NCI-H526 (cell line): Measurements from ENCODE around the gene ATXN7.

Source experiments
- DNase-seq, 2 experiments: peaks; one replicate each; lab custom pipeline; 2025; lab: John Stamatoyannopoulos, UW

The ATXN7 gene

DNA sequence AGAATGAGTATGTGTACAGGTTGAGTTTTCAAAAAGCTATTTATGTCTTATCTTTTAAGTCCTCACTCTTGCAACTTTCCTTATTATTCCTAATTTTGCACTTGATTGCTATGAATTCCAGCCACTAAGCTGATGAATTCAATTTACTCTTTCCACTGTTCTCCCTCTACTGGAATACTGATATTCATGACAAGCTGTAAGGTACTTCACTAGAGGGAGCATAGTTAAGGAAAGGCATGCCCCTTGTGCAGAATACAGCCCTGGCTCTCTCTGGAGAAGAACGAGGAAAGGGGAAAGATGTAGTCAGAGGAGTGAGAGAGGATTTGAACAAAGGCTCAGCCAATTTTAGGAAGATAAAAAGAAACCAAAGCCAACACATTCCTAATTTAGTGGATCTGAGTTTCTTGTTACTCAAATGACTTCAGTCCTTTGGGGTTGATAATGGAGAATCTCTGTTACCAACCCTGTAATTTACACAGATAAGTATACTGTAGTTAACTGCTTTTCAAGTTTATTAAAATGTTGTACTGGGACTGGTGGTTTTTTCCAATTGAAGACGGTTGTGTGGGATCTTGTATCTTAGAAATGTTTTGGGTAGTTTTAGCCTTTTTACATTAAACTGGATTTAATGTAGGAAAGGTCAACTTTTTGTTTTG is 44.5 kb downstream of the ATXN7 start:
- peak in 1 of 2 experiments; percentile 2 for DNase-seq

DNA sequence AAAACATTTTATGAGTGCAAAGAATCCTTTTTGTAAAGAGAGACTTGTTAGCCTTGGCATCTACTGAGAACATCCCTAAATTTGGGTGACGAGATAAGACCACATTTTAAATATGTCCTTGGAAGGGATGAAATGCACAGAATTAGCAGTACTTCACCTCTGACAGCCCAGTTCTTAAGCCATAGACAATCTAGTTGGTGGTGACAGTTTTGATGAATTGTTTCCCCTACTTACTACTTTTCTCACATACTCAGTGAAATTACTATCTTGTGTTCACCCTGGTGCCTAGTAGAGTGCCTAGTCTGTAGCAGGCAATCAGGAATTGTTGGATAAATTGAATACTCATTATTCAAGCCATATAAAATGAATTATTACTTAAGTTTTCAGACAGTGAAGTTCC is 45.1 kb downstream of the ATXN7 start:
- DNase-seq, result no peak

DNA sequence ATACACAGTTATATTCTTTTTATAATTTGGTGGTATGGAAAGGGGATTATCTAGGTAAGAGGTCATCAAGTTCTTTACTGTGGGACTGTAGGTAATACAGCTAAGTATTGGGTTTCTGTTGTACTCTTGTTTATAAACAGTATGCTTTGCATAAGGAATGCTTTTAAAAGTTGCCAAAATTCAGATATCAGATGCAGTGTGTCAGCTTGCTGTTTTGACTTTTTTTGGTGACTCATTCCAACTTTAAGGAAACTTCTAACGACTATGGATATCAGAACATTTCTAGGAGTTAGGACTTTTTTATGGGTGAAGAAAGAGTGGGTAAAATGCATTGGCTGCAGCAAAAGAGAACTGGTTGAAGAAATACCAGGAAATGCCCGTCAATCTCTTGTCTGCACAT is 45.8 kb downstream of the ATXN7 start:
- DNase-seq, result no peak

DNA sequence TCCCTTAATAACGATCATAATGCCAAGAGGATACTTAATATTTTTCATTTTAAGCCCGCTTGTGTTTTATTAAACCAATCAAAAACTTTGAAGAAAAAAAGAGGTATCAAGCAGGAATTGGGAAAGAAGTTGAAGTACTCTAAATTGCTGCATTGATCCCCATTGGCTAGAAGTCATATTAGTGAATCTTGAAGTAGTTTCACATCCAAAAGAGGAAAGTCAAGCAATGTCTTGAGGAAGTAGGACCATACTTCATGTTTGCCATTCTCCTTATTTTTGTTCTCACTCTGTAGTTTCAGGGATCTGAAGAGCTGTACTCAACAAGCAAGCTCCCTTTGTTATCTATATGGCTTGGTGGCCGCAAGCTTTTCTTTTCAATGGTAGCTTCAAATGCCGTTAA is 46.3 kb downstream of the ATXN7 start:
- no peak for DNase-seq

DNA sequence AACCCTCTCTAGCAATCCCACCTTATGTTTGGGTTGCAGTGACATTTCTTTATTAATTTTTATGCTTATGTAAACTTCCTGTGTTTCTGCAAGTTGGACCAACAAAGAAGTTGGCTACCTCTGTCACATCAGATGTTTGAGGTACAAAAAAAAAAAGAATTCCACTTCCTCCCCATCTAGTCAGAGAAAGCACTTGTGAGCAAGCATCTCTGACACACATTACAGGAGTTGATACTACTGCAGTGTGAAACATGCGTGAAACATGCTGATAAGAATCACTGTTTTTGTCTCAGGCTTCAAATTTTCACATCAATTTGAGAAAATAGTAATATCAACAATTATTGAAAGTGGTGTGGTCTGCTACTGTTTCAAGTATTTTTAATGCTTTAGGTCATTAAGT is 47.2 kb downstream of the ATXN7 start:
- no peak for DNase-seq

DNA sequence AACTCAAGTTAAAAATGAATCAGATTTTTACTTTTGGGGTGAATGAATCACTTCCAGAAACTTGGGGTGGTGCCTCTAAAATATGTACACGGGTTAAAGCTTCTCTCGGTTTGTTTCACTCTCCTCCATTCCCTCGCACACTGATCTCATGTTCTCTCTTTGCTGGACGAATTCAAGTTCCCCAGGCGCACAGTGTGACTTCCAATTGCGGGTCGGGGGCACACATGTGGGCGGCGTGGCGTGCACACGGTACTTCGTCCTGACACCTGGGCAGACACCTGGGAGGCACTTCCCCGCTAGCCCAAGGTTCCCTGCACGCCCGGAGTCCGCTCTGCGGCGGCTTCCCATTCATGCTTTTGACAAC is 47.8 kb downstream of the ATXN7 start:
- peak in 1 of 2 experiments; percentile 82 for DNase-seq

DNA sequence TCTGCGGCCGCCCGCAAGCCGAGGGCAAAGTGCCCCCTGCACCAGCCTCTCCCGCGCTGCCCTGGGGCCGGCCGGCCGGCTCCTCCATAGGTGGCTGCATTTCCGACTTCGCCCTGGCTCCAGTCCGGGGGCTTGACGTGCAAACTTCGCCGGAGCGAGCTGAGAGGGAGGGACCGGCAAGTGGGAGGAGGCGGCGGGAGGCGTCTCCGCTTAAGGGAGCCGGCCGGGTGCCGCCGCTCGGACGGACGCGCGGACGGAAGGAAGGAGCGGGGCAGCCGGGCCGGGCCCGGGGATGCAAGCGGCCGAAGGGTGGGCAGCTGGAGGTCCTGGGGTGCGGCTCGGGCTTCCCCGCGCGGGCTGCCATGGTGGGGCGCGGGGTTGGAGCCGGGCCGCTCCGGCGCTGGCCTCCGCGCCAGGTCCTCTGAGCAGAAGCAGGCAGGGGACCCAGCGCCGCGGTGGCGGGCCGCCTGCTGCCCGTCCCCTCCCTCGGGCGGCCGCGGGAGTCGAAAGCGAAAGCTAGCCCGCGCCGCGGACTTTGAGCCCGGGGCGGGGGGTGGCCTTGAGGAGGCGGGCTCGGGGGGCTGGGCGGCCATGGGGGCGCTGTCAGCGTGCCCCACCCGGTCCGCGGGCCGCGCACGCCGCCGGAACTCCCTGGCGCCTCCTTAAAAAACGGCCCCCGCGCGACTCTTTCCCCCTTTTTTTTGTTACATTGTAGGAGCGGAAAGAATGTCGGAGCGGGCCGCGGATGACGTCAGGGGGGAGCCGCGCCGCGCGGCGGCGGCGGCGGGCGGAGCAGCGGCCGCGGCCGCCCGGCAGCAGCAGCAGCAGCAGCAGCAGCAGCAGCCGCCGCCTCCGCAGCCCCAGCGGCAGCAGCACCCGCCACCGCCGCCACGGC is 48.5 kb downstream of the ATXN7 start, which contains the start of gene SCAANT1:
Gene SCAANT1, minus strand, starts transcription at position 511 of the 895 bp plus-strand sequence.
- peak; percentile 36 to 84 for DNase-seq

DNA sequence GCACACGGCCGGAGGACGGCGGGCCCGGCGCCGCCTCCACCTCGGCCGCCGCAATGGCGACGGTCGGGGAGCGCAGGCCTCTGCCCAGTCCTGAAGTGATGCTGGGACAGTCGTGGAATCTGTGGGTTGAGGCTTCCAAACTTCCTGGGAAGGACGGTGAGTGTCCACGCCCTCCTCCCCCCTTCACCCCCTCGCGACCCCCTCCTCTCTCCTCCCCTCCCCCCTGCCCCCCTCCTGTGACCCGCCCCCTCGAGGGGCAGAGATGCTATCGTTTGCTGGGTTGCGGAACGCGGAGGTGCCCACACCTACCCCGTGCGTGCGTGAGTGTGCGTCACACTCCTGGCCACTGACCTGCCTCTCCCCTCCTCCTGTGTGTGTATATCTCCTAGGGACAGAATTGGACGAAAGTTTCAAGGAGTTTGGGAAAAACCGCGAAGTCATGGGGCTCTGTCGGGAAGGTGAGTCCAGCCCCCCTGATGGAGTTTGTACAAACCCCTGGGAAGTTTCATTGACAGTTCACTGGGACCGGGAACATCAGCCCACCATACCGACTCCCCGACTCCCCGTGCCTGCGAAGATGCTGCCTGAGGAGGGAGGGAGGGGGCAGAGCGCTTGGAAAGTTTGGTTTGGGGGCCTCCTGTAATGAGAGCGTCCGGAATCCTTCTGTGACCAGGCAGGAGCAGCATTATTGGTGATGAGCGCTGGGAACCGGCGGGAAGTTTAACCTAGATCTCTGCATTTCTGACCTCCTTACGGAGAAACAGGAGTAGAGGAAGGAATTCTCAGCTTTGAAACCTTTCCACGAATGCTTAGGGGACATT is 49.3 kb downstream of the ATXN7 start:
- peak; percentile 13 to 55 for DNase-seq

DNA sequence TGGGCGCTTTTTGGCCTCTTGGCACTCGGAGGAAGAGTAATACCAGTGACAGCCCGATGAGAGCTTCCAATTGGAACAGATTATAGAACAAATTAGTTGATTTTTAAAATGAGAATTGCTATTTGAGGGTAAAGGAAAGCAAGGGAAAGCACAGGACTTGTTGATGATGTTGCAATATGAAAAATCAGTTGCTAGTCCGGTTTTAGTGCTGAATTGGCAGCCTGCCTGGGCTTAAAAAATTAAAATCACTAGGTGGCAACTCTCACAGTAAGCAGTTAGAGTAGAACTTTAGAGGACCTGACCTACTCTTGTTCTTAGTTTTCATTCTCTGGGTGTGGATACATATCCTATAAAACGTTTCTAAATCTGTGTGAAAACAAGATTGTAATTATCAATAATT is 50.6 kb downstream of the ATXN7 start:
- no peak for DNase-seq

DNA sequence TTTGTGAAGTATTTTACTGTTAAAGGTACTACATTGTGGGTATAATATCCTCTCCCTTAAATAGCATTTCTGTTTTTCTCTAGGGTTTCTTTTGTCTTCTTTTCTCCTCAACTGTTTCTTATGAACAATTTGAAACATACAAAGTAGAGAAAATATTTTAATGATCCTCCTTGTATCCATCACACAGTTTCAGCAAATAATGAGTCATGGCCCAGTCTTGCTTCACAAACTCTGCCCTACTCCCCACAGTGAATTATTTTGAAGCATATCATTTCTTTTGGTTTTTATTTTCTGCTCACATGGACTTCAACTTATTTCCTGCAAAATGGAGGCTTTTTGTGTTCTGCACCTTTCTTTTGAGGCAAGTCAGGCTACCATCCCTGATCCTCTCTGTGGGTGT is 54.7 kb downstream of the ATXN7 start:
- no peak for DNase-seq

DNA sequence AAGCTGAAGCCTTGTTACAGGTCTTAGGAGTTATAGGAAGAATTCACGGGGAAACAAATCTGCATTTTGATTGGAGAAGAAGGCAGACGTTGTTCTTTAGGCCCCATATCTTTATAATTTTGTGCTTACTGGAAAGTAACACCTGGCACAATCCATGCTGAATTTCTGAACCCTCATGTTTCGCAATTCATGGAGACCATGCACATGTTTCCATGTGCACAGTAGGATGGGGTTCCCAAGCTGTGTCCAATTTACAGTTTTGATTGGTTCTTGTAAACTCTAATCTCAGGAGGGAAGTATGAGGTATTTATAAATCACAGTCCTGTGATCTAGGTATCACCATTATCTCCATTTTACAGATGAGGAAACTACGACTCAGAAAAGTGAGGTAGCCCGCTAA is 56.3 kb downstream of the ATXN7 start:
- DNase-seq, result no peak

DNA sequence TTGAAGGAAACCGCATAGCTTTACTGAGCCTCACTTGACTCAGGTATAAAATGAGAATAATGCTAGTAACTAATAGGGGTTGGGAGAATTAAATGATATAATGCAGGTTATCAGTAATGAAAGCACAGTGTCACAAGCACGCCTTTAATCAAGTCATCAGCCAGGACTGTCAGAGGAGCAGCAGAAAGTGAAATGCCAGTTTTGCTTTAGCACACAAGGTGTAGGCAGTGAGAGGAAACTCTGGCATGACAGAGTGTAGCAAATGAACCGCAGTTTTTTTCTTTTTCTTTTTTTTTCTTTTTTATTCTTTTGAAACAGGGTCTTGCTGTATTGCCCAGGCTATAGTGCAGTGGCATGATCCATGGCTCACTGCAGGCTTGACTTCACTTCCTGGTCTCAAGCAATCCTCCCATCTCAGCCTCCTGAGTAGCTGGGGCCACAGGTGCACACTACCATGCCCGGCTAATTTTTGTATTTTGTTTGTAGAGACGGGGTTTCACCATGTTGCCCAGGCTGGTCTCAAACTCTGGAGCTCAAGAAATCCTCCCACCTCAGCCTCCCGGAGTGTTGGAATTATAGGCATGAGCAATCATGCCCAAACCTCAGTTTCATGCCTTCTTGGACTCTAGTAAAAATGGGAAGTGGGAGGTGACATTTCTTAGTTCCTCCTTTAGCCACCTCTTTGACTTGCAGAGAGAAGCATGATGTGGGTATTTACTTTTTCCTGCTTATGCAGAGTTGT is 58.2 kb downstream of the ATXN7 start:
- DNase-seq, result no peak

DNA sequence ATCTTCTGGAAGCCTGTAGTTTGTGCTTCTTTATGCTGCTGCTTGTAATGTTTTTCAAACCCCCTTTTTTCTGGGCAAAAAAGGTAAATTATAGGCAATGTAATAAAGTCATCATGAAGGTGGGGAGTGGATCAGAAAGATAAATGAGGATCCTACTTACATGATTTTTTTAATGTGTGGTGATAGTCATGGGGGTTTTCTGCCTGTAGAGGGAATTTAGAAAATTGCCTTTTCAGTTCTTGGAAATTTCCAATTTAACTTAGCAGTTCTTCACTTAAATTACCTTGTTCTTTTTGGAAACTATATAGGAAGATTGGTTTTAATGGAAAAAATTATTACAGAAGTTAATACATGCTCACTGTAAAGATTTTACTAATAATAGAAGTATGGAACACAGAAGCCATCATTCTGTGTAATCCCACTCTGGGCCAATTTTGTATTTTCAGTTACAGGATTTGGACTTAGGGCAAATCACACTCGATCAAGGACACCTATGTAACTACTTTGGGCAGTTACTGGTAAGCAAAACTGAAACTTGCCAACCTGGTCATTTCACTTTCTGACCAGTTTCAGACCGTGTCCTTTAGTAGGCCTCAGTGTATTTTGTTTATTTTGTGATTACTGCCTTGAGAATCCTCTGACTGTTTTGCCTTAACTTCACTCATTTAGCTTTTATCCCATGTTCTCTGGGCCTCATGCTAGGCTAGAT is 59.0 kb downstream of the ATXN7 start:
- DNase-seq, result no peak

DNA sequence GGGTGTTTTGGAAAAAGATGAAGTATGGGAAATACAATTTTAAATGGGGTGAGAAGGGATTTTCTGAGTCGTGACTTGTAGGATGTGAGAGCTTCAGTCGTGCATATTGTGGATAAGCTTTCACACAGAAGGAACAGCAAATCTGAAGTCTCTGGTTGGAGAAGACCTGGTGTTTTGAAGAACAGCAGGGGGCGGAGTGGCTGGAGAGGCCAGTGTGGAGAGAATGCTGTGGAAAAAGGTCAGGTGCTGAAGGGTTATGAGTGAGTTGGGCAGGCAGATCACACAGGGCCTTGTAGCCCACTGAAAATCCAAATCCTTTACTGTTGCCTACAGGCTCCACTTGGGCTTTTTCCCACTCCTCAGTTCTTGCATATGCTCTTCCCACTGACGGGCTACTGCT is 62.6 kb downstream of the ATXN7 start:
- no peak for DNase-seq

DNA sequence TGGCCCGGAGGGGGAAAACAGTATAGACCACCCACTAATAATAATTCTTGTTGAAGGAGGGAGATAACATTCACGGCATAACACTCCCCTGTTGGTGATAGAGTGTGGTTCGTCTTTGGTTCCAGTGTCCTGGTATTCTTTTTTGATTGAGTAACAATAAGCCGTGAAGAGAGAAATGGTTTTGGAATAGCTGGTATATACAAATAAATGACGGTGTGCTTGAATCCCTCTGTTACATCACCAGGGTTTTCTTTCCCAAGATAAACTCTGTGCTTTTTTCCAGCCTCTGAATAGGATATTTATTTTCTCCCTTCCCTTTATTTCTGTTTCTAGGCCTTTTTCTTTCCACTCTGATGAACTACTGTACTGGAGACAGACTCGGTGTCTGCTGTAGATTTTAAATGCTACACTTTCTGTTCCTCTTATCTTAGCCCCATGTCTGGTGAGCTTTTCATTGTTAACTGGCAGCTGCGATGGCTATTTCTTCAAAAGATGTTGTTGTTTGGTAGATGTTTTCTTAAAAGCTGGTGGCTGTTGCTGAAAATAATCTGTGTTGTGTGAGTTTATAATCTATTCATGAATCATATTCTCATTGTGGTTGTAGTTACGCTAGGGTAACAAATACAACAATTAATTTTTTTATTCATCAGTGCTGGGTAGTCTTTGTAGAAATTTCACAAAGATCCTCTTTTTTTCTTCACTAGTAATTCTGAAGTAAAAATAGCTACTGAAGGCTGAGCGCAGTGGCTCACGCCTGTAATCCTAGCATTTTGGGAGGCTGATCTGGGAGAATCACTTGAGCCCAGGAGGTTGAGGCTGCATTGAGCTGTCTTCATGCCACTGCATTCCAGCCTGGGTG is 64.0 kb downstream of the ATXN7 start:
- DNase-seq, result no peak

DNA sequence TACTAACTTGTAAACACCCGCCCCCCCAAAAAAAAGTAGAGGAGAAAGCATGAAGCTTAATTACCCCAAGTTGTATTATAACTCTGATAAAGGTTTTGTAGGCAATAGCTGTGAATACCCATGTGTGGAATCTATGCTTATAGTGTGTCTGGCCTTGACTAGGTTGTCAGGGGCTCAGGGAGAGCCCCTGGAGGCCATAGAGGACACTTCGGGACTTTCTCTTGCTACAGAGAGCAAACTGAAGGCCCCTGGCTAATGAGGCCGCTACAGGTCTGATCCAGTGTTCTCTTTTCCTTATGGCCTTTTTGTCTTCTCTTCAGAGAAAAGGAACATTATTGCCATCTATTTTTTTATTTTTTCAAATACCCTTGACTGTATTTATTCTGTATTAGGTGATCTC is 67.6 kb downstream of the ATXN7 start:
- no peak for DNase-seq

DNA sequence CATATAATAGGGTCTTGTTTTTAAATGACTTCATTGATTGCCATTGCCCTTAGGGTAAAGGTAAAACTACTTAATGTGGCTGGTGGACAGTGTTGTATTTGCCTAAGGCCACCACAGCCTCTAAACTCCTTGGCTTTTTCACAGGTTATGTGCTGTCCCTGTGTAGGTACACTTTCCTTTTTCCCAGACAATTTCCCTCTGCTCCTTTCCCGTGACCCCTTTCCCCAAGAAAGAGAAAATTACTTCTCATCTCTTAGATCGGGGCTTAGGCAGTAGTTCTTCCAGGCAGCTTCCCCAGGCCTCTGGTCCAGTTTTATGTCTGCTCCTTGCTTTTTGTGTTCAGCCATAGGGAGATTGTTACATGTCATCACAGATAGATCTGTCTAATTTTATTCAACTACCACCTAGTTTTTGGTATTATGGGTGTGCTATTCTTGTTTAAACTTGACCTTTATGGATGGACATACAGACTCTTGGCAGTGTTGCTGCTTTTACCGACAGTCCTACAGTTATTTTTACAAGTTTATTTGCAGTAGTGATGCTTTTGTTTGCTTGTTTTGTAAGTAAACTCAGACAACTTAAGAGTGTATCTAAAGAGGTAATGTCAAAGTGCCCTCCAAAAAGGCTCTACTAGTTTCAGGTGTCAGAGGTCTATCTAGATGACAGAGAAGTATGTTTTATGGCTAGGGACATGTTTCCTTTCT is 69.0 kb downstream of the ATXN7 start:
- no peak for DNase-seq

DNA sequence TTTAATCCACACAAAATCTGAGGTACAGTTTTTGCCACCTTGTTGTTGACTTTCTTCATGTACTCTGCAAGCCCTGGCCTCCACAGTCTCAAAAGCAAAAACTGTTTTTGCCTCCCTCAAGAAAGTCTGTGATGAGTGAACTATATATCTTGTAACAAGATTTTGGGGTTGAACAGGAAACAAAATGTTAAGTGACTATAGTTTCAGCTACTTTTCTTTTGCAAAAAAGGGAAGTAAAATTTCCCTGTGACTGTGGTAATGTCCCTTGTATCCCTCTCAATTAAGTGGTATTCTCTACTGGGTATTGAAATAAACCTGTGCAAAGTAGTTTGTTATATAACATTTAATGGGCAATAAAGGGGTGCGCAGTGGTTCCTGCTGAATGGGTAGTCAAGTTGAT is 69.8 kb downstream of the ATXN7 start:
- no peak for DNase-seq

DNA sequence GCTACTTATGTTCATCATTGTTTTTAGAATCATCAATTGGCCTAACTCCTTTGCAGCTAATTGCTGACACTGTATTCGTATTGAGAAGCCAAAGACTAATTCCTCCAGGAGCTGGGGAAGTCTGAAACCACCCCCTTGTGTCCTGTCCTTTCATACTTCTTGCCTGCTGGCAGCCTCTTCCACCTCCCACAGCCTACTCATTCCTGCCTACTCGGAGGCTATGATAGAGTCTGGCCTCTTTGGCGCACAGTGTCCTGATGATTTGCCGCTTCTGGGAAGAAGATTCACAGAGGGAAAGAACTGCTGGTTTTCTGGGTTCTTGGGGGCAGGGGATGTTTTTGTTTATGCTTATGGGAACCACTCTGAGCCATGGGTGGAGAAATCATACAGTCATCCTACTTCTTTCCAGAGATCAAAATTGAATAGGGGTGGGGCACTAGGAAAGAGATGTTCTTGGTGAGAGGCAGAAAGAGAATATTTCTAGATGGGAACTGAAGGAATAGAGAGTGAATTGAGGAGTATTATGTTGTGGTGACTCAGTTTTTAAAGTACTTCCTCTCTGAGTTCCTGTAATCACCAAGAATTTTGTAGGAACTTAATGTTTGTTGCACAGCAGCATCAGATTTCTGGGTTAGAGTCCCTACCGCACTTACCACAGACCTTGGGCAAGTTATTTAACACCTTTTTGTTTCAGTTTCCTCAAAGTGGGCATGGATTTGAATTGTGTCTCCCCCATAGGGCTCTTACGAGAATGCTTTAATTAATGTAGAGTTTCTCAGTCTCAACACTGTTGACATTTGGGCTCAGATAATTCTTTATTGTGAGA is 70.6 kb downstream of the ATXN7 start:
- DNase-seq, result no peak
